Heart left ventricle (tissue), 16 donors: Measurements from ENCODE around the gene RSPH6A. TPM values are rescaled to one million over a fixed set of nuclear protein-coding genes. Genes with fewer than 3 reads are reported as not detected.

Experiments used
- ATAC-seq, 4 donors: fragments of 200-7000 bp; cut with Tn5 transposase; one replicate each; pipeline ENCODE4 v1.9.1; 2020 to 2022; ENCODE audit warnings: moderate library complexity in 4 of 4, mild to moderate bottlenecking in 3 of 4, moderate number of reproducible peaks in 1 of 4
- DNase-seq, 5 donors: peaks; one replicate each; pipeline ENCODE4 v3.0.0-alpha.2; 2020
- H3K27ac ChIP-seq, 12 donors: fragments of 200-600 bp; sonication (generic) in 4 of 12; one replicate each; pipeline versions ENCODE4 v1.5.0 to v1.8.0; 2016 to 2022; ENCODE audit warnings: mild to moderate bottlenecking in 2 of 12
- H3K27me3 ChIP-seq, 9 donors: fragments of 200-600 bp; sonication (generic) in 2 of 9; one replicate each; pipeline versions ENCODE4 v1.5.1 to v1.8.0; 2016 to 2022; ENCODE audit warnings: mild to moderate bottlenecking in 3 of 9
- H3K36me3 ChIP-seq, 9 donors: fragments of 200-600 bp; sonication (generic) in 2 of 9; one replicate each; pipeline versions ENCODE4 v1.5.0 to v1.8.0; 2018 to 2022; ENCODE audit warnings: mild to moderate bottlenecking in 2 of 9
- H3K4me1 ChIP-seq, 12 donors: fragments of 200-600 bp; sonication (generic) in 4 of 12; one replicate each; pipeline versions ENCODE4 v1.5.0 to v1.8.0; 2016 to 2022; ENCODE audit warnings: mild to moderate bottlenecking in 3 of 12
- H3K4me3 ChIP-seq, 12 donors: fragments of 200-600 bp; sonication (generic) in 4 of 12; one replicate each; pipeline versions ENCODE4 v1.5.0 to v1.8.0; 2017 to 2022; ENCODE audit warnings: mild to moderate bottlenecking in 9 of 12, moderate library complexity in 4 of 12
- H3K9me3 ChIP-seq, 12 donors: fragments of 200-600 bp; sonication (generic) in 4 of 12; one replicate each; pipeline versions ENCODE4 v1.5.0 to v1.8.0; 2016 to 2022; ENCODE audit warnings: mild to moderate bottlenecking in 1 of 12
- POLR2A ChIP-seq, 2 donors: fragments of 450-650 bp; IDR thresholded peaks; one replicate each; pipeline ENCODE4 v1.6.1; 2017; ENCODE audit warnings: antibody characterized with exemption in 2 of 2, mild to moderate bottlenecking in 2 of 2, moderate library complexity in 2 of 2
- WGBS, 4 donors: extraction: QIAGEN DNeasy Blood & Tissue Kit in 2 of 4; methylation state at CpG; one replicate each; pipeline versions ENCODE4 v1.1.5 to v1.1.7; 2013 to 2018; 5-methylcytosine and 5-hydroxymethylcytosine counted together
- intact Hi-C, 10 donors: fragments of 100-400 bp; cut with DNase I; formaldehyde crosslinking; loops; one replicate each; pipeline versions ENCODE4 v1.11.1 to v1.14.2; 2022
- polyA plus RNA-seq, 2 donors: library from polyadenylated mRNA; stranded (reverse); fragments of 200-250 nt; gene quantifications; one replicate each; pipeline ENCODE4 v1.2.3, GENCODE V29; 2013
- total RNA-seq, 9 donors: library from RNA; depleted of rRNA in 2 of 9; stranded (reverse); fragments of >200 nt in 2 of 9; fragmentation: NEBNext Ultra II Directional in 3 of 9; extraction: Animal tissue kit (Norgen Biotek cat#: 25700) in 3 of 9; gene quantifications; one replicate each; pipeline versions ENCODE4 v1.1.0 to v1.2.4, GENCODE V29; 2016 to 2023
- TF ChIP-seq, protein P1 (sequence below), 12 donors: fragments of 200-600 bp; sonication (generic) in 4 of 12; IDR thresholded peaks; one replicate each; pipeline versions ENCODE4 v1.5.0 to v1.8.0; 2018 to 2022; ENCODE audit warnings: antibody characterized with exemption in 12 of 12, mild to moderate bottlenecking in 5 of 12
- donor health status: ischemic (EF 13 %, LVEDD 7.1; RV severe dilation, severe dysfunction).
- donor health status: healthy with polysubstance abuse.
- donor health status: DM: no; HTN: yes; CAD: no.
- donor health status: DM: no; HTN: no; CAD: no.
- donor health status: ischemic (EF 25% LVEDD 6.9; RV normal size, moderate dysfunction).
- donor health status: ischemic (EF 25% LVEDD 5.7; RV mildly dilated, moderate dysfunction).
- donor health status: healthy.
- donor health status: DM: yes; HTN: yes; CAD: no.
- donor health status: ischemic (EF 35%, LVEDD 5.7; RV mildly dilated, moderate dysfunction).
- donor health status: nonischemic (EF 11% LVEDD 7.7; RV severe dilation, severe dysfunction).
- donor health status: DM: yes; HTN: yes; CAD: no.
- donor health status: PGD.
- donor health status: ischemic (EF 29% LVEDD 5.4; RV normal size, mild dysfunction).
- donor health status: nonischemic (EF 23%, LVEDD 6.1; RV moderate dilation, normal function).

The RSPH6A gene
- total and polyA plus RNA-seq, 11 donors, result not detected

DNA sequence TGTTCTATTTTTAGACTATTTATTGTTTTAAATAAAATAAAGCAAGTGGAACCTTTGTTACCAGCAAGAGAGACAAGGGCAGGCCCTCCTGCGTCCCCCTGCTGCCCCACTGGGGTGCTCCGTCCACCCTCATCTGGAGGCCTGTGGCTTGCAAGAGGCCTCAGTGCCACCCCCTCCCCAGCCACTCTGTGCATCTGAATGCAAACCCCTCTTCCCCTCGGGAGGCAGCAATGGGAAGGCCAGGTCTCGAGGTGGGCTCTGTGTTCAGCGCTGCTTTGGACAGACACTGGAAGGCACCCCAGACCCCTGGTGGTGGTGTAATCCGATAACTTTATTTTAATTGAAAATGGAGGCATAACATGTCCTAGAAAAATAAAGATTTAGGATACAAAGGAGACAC is 50.6 kb downstream of the RSPH6A start:
- H3K36me3 ChIP-seq, result peaks cover 0 to 5% (median 0%) of the 10 kb centered on the region in 9 donors
- 23 to 34% (median 30%) methylated on average over 6 of the region's 6 CpGs for WGBS, 4 donors
- peak in 2 of 5 donors; percentile 35 to 48 for DNase-seq
- intact Hi-C loops, result loop anchor here in 4 of 10 donors (2.0 to 10.0 kb wide), 4 partner anchors 42 to 360 kb away; partner anchors contain the start of genes POLR1G (in 1 of the 4) and PPP1R13L (in 1 of the 4)
- H3K4me1 ChIP-seq, result peaks cover 10 to 48% (median 37%) of the 10 kb centered on the region in 12 donors
- no peak for TF ChIP-seq POLR2A (IDR thresholded peaks at IDR 0.05)
- TF ChIP-seq, protein P1, sequence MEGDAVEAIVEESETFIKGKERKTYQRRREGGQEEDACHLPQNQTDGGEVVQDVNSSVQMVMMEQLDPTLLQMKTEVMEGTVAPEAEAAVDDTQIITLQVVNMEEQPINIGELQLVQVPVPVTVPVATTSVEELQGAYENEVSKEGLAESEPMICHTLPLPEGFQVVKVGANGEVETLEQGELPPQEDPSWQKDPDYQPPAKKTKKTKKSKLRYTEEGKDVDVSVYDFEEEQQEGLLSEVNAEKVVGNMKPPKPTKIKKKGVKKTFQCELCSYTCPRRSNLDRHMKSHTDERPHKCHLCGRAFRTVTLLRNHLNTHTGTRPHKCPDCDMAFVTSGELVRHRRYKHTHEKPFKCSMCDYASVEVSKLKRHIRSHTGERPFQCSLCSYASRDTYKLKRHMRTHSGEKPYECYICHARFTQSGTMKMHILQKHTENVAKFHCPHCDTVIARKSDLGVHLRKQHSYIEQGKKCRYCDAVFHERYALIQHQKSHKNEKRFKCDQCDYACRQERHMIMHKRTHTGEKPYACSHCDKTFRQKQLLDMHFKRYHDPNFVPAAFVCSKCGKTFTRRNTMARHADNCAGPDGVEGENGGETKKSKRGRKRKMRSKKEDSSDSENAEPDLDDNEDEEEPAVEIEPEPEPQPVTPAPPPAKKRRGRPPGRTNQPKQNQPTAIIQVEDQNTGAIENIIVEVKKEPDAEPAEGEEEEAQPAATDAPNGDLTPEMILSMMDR (IDR thresholded peaks at IDR 0.05), result no peak
- H3K4me3 ChIP-seq, result peak overlapping the region in 9 of 12 donors; percentile 10 to 85 (median 38)
- H3K27ac ChIP-seq, result peak overlapping the region; percentile 86 to 99 (median 97)
- H3K27me3 ChIP-seq, result peaks cover 0 to 35% (median 0%) of the 10 kb centered on the region in 9 donors
- H3K9me3 ChIP-seq, result no peaks in the 10 kb centered on the region
- no peak for ATAC-seq

- H3K4me3 ChIP-seq, result peak overlapping the region in 7 of 12 donors; percentile 1 to 85 (median 41)
- DNase-seq (peak in 2 of 5 donors; percentile 43 to 59), ATAC-seq (no peak)
- H3K9me3 ChIP-seq, result no peaks in the 10 kb centered on the region
- TF ChIP-seq POLR2A (IDR thresholded peaks at IDR 0.05), result no peak
- TF ChIP-seq, protein P1 (IDR thresholded peaks at IDR 0.05), result no peak
- peaks cover 0 to 5% (median 0%) of the 10 kb centered on the region in 9 donors for H3K36me3 ChIP-seq
- intact Hi-C loops, result loop anchor here in 4 of 10 donors (2.0 to 10.0 kb wide), 4 partner anchors 41 to 359 kb away; partner anchors contain the start of genes POLR1G (in 1 of the 4) and PPP1R13L (in 1 of the 4)
- WGBS, 4 donors, result 38 to 57% (median 39%) methylated on average over 14 to 27 of the region's 27 CpGs
- H3K4me1 ChIP-seq, result peaks cover 10 to 48% (median 37%) of the 10 kb centered on the region in 12 donors
- peaks cover 0 to 35% (median 0%) of the 10 kb centered on the region in 9 donors for H3K27me3 ChIP-seq
- peak overlapping the region; percentile 86 to 99 (median 97) for H3K27ac ChIP-seq
These were observed 51.3 kb downstream of the RSPH6A start for GRCh38 chr19:45763691-45764294.

- DNase-seq (peak in 1 of 5 donors; percentile 58), ATAC-seq (no peak)
- intact Hi-C loops, result loop anchor here in 3 of 10 donors (5.0 to 10.0 kb wide), 3 partner anchors 41 to 358 kb away; partner anchors contain the start of genes POLR1G (in 1 of the 3) and PPP1R13L (in 1 of the 3)
- H3K4me3 ChIP-seq, result no peak overlapping the region
- peaks cover 10 to 47% (median 37%) of the 10 kb centered on the region in 12 donors for H3K4me1 ChIP-seq
- peaks cover 0 to 32% (median 0%) of the 10 kb centered on the region in 9 donors for H3K27me3 ChIP-seq
- WGBS, 4 donors, result 89 to 92% (median 91%) methylated on average over 10 to 15 of the region's 15 CpGs
- H3K36me3 ChIP-seq, result peaks cover 0 to 5% (median 0%) of the 10 kb centered on the region in 9 donors
- H3K9me3 ChIP-seq, result no peaks in the 10 kb centered on the region
- TF ChIP-seq, protein P1 (IDR thresholded peaks at IDR 0.05), result no peak
- no peak for TF ChIP-seq POLR2A (IDR thresholded peaks at IDR 0.05)
- H3K27ac ChIP-seq, result peak overlapping the region in 3 of 12 donors; percentile 98 to 99 (median 98)
These were observed 52.1 kb downstream of the RSPH6A start for GRCh38 chr19:45762870-45763631.
